D721Med (cell line): ENCODE results near the gene EHD1.
"Not testable (repeated sequence)": the region's sequence is repeated elsewhere in the genome, so short reads cannot be mapped to it uniquely, and the experiment has no call there.

Source experiments
- DNase-seq: peaks from one replicate; pipeline ENCODE4 v3.0.0; 2011; ENCODE audit warnings: low spot score; ENCODE audit not compliant: insufficient read length
- FAIRE-seq: peaks from 2 replicates; lab custom pipeline; 2011; peaks lifted over from hg19 to GRCh38; lab: Jason Lieb, UNC
- TF ChIP-seq, protein P1 (sequence below): IDR thresholded peaks from 2 replicates; pipeline ENCODE4 v1.5.1; 2012; ENCODE audit warnings: mild to moderate bottlenecking, control low read depth; ENCODE audit not compliant: insufficient read depth; ENCODE audit errors: missing control alignments

EHD1 gene

DNA sequence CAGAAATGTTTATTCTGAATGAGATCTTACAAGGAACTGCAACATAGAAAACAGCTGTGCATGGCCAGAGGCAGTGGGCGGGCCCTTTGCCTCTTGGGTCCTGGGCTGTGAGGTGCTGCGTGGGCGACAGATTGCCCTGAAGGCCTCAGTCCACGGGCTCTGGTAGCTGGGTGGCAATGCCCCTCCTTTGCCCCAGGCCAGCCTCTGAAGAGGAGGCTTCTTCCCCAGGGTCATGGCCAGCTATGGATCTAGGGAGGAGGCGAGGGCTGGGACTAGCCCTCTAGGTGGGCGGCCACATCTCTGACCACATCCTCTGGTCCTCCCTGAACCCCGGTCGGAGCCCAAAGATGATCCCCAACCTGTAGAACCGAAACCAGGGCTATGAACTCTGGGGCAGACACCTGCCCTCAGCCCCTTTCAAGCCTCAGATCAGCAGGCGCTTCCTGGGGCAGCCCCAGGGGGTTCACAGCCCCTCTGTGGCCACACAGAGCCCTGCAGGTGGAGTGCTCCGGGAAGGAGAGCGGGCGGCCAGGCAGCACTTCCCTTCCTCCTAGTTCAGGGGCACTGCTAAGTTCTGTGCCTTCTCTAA is 27.3 kb downstream of the EHD1 start:
- DNase-seq: no peak
- no peak for FAIRE-seq
- TF ChIP-seq, protein P1, sequence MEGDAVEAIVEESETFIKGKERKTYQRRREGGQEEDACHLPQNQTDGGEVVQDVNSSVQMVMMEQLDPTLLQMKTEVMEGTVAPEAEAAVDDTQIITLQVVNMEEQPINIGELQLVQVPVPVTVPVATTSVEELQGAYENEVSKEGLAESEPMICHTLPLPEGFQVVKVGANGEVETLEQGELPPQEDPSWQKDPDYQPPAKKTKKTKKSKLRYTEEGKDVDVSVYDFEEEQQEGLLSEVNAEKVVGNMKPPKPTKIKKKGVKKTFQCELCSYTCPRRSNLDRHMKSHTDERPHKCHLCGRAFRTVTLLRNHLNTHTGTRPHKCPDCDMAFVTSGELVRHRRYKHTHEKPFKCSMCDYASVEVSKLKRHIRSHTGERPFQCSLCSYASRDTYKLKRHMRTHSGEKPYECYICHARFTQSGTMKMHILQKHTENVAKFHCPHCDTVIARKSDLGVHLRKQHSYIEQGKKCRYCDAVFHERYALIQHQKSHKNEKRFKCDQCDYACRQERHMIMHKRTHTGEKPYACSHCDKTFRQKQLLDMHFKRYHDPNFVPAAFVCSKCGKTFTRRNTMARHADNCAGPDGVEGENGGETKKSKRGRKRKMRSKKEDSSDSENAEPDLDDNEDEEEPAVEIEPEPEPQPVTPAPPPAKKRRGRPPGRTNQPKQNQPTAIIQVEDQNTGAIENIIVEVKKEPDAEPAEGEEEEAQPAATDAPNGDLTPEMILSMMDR: no peak

DNA sequence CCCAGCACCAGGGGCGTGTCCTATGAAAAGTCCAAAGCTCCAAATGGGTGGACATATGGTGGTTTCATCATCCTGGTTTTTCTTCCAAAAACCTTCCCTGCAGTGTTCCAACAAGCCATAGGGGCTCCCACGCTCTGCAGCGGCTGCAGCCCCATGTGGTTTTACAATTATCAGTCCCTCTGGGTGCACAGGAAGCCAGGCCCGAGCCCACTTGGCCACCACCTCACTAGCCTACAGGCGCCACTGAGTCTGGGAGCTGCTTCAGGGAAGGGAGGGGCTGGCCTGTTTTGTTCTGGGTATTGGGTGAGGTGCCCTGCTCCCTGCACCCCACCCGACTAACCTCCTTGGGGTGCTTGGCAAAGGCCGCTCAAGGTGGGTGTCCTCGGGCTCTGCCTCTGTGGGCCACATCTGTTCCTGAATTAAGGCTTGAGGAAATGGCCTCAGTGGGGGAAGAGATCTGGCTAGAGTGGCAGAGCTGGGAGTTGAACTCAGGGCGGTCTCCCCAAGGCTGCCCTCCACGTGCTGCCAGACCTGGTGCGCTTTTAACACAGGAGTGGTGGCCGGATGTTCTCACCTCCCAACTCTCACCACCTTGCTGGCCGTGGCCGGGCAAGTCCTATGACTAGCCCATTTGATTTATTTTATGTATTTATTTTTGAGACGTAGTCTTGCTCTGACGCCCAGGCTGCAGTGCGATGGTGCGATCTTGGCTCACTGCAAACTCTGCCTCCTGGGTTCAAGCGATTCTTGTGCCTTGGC is 28.6 kb downstream of the EHD1 start:
- DNase-seq (no peak), FAIRE-seq (no peak)
- TF ChIP-seq, protein P1: no peak

DNA sequence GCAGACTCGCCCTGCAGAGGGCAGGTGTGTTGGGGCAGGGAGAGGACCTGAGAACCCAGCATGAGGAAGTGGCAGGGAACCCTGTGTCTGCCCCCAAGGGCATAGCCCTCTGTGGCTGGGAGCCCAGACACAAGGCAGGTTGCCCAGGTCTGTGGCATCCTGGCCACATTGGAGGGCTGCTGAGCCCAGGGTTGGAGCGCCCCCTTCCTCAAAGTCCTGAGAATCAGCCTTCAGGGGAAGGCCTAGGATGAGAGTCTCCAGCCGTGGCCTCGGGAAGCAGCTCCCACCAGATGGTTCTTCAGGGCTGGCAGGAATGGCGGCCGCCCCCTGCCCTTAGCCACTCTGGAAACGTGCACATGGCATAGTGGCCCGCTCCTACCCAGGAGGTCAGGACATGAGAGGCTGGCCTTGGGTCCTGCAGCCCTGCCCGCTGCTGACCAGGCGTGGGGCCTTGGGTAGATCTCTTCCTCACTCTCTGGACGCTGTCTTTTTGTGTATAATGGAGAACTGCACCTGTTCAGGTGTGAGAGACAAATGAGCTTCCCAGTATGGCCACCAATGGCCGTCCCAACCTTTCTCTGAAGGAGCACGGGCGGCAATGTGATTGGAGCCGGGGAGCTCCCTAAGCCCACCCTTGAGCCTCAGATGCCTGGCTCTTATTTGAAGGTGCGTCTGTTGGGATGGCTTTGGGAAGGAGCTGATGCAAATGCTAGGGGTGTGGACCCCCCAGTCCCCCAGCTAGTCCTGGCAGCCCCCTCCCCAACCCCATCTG is 29.4 kb downstream of the EHD1 start:
- no peak for DNase-seq
- FAIRE-seq: no peak
- TF ChIP-seq, protein P1: peak; percentile 6

DNA sequence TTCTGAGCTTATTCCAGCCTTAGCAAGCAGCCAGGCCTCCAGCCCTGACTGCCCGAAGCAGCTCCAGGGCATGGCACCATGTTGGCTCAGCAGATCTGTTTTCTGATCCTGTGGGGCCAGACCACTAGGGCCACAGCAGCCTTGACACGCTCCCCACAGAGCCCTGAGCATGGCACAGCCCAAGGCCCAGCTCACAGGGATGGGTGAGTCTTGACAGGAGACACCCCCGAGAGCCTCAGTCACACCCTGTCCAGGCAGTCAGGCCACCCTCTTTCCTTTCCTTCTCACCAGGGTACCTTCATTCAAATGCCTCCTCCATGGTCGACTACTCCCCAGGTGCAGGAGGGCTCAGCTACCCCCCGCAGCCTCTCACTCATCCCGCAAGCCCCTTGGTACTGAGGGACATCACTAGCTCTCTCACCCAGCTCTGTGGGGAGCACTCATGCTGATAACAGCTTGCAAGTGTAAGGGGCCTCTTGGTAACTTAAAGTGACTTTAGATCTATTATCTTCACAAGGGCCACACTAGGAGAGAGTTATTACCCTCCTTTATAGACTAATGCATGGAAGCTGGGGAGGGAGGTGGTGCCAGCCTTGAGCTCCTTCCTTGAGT is 30.1 kb downstream of the EHD1 start:
- FAIRE-seq: no peak
- TF ChIP-seq, protein P1: no peak
- no peak for DNase-seq

DNA sequence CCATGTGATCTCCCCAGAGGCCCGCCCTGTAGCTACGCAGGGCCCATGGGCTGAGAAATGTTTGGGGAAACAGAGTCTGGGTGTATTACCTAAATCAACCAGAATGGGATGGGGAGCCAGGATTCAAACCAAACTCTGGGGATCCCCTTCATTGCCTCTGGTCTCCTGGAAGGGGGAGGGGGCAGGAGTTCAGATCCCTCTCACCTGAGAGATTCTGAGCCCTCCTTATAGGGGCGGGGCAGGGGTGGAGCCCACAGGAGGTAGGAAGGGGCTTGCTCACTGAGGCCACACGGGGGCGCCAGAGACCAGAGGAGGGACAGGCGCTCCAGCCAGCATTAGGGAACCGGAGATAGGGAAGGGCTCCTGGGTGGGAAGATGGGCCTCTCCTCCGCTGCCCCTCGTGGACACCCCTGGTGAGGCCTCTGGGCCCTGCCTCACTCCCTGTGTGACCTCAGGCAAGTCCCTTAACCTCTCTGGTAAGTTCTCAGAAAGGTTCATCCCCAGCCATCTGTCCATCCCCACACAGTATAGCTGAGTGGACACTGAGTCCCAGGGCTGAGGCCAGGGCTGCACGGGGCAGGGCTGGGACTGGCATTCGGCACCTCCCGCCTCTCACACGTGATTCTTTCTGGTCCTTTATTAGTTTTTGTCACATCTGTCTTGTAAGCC is 31.3 kb downstream of the EHD1 start:
- TF ChIP-seq, protein P1: peak; percentile 97
- FAIRE-seq: no peak
- DNase-seq: peak; percentile 98

DNA sequence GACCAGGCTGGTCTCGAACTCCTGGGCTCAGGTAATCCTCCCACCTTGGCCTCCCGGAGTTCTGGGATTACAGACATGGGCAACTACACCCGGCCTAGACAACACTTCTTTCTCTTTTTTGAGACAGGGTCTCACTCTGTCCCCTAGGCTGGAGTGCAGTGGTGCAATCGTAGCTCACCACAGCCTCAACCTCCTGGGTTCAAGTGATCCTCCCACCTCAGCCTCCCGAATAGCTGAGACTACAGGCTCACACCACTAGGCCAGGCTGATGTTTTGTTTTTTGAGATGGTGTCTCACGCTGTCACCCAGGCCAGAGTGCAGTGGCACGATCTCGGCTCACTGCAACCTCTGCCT is 32.7 kb downstream of the EHD1 start:
- DNase-seq, FAIRE-seq: not testable (repeated sequence)
